D721Med (cell line): ENCODE measurements around the gene PALM.
"Not testable (repeated sequence)": the region's sequence is repeated elsewhere in the genome, so short reads cannot be mapped to it uniquely, and the experiment has no call there.

Source experiments
- DNase-seq: peaks from one replicate; pipeline ENCODE4 v3.0.0; 2011; ENCODE audit warnings: low spot score; ENCODE audit not compliant: insufficient read length
- FAIRE-seq: peaks from 2 replicates; lab custom pipeline; 2011; peaks lifted over from hg19 to GRCh38; lab: Jason Lieb, UNC
- TF ChIP-seq, protein P1 (sequence below): IDR thresholded peaks from 2 replicates; pipeline ENCODE4 v1.5.1; 2012; ENCODE audit warnings: mild to moderate bottlenecking, control low read depth; ENCODE audit not compliant: insufficient read depth; ENCODE audit errors: missing control alignments

Gene PALM

DNA sequence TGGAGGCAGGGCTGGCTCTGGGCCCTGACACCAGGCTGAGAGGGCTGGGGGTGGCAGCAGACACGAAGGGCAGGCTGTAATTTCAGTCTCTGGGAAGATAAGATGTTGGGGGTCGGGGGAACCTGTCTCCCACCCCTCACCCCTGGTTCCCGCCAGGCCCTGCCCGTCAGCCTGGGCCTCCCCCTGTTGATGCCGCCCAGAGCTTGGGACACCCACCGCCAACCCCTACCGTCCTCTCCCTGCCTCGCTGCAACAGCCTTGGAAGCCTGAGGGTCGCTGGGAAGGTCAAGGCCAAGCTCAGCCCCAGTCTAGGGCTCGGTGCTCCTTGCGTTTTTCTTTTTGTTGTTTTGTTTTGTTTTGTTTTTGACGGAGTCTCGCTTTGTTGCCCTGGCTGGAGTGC, 14.5 kb downstream of the PALM start:
- DNase-seq, result no peak
- no peak for FAIRE-seq
- TF ChIP-seq, protein P1, sequence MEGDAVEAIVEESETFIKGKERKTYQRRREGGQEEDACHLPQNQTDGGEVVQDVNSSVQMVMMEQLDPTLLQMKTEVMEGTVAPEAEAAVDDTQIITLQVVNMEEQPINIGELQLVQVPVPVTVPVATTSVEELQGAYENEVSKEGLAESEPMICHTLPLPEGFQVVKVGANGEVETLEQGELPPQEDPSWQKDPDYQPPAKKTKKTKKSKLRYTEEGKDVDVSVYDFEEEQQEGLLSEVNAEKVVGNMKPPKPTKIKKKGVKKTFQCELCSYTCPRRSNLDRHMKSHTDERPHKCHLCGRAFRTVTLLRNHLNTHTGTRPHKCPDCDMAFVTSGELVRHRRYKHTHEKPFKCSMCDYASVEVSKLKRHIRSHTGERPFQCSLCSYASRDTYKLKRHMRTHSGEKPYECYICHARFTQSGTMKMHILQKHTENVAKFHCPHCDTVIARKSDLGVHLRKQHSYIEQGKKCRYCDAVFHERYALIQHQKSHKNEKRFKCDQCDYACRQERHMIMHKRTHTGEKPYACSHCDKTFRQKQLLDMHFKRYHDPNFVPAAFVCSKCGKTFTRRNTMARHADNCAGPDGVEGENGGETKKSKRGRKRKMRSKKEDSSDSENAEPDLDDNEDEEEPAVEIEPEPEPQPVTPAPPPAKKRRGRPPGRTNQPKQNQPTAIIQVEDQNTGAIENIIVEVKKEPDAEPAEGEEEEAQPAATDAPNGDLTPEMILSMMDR, result no peak

DNA sequence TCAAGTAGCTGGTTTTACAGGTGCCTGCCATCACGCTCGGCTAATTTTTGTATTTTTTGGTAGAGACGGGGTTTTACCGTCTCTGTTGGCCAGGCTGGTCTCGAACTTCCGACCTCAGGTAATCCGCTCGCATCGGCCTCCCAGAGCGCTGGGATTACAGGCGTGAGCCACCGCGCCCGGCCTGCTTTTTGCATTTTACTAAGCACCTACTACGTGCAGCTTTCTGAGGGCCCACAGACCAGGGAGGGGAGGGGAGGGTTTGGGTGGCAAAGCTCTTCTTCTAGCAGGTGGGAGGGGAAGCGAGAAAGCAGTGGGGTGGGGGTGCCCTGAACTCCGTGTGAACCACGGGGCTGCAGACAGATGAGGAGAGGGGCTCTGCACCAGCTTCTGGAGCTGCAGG, 15.0 kb downstream of the PALM start:
- TF ChIP-seq, protein P1, result no peak
- no peak for FAIRE-seq
- no peak for DNase-seq

DNA sequence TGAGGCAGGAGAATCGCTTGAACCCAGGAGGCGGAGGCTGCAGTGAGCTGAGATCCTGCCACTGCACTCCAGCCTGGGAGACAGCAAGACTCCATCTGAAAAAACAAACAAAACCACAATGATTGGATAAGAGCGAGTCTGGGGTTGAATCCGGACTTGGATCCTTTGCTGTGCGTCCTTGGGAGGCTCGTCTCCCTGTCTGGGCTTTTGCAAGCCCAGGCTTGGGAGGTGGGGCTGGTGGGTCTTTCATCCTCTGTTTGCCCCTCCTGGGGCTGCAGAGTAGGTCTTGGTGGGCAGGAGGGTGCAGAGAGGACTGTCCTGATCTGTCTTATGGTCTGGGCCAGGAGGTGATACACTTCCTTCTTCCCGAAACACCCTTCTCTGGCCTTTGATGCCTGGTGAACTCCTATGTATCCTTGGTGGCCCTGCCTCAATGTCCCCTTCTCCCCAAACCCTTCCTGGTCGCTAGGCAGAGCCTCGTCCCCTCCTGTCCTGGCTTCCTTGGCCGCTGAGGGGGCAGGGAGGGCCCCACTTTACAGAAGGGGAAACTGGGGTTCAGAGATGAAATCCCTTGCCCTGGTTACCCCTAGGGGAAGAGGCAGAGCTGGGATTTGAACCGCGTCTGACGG, 16.8 kb downstream of the PALM start:
- no peak for FAIRE-seq
- TF ChIP-seq, protein P1, result no peak

DNA sequence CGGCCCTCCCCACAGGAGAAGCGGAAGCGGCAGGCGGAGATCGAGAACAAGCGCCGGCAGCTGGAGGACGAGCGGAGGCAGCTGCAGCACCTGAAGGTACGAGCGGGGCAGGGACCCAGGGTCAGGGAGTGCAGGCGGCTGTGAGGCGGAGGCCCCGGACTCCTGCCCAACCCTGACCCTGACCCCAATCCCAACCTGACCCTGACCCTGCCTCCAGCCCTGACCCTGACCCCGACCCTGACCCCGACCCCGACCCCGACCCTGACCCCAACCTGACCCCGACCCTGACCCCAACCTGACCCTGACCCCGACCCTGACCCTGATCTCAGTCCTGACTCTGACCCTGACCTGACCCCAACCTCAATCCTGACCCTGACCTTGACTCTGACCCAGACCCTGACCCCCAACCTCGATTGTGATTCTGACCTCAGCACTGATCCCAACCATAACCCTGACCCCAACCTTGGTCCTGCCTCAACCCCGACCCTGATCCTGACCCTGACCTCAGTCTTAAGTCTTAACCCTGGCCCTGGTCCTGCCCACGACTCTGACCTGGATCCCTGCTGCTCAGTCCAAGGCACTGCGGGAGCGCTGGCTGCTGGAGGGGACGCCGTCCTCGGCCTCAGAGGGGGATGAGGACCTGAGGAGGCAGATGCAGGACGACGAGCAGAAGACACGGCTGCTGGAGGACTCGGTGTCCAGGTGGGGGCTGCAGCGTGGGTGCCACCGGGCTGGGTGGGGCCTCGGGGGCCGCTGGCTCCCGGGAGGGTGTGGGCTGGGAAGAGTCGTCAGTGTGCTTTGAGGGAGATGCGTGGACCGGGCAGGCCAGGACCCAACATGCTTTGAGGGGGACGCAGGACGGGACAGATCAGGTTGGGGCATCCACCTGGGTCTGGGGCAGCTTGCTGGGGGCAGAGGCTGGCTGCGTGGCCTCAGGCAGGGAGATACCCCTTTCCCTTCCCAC, 18.5 kb downstream of the PALM start:
- TF ChIP-seq, protein P1, result no peak
- FAIRE-seq (no peak), DNase-seq (no peak)

More for the DNA sequence above, 16.8 kb downstream of the PALM start:
- no peak for DNase-seq

DNA sequence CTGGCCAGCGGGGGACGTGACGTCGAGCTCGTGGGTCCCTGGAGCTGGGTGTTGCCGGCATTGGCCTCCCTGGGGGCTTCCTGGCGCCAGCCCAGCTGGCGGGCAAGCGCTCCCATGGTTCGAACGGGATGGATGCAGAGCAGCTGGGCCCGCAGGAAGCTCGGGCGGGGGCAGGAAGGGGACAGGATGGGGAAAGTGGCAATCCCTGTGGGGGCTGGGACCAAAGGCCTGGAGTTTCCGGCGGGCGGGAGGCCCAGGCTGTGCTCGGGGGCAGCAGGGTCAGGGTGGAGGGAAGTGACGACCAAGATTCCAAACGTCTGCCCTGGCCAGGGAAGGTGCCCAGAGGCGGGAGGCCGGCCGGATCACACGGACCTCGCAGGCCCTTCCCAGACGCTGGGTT, 19.3 kb downstream of the PALM start:
- TF ChIP-seq, protein P1, result no peak
- no peak for DNase-seq
- FAIRE-seq, result no peak

DNA sequence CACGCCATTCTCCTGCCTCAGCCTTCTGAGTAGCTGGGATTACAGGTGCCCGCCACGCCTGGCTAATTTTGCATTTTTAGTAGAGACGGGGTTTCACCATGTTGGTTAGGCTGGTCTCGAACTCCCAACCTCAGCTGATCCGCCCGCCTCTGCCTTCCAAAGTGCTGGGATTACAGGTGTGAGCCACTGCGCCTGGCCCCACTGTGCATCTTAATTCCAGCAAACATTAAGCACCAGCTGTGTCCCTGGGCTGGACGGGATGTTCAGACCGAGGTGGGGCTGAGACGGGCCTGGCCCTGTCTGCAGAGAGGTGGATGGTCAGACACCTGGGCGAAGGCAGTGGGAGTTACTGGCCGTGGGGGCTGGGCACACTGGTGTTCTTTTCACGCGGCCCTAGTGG, 20.8 kb downstream of the PALM start:
- not testable (repeated sequence) for DNase-seq, FAIRE-seq

DNA sequence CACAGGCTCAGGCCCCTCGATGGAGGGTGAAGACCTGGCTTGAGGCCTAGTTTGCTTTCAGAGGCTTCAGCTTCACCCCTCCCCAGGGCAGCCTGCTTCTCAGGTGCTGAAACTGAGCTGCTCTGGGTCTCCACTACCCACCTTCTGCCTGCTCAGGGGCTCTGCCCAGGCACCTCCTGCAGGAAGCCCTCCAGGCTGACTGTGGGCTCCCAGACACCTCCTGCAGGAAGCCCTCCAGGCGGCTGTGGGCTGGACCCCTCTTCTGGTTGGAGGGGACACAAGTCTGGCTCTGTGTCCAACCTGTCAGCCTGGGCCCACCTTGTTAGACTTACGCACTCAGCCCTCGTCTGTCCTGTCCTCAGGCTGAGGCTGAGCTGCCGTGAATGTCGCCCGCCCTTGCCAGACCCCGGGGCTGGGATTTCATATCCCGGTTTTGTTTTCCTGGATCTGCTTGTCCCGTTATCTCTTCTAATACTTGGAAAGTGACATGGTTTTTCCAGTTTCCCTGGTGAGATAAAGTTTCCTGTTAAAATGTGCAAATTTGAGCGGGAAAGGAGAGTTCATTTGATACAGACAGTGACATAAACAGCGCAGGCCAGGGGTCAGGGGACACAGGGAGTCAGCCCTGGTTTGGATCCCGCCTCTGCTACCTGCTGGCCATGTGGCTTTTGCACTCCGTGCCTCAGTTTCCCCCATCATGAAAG, 21.4 kb downstream of the PALM start:
- FAIRE-seq (no peak), DNase-seq (no peak)
- TF ChIP-seq, protein P1, result no peak
